Measurements from ENCODE around the gene ELFN1. TPM values are rescaled to one million over a fixed set of nuclear protein-coding genes. Genes with fewer than 3 reads are reported as not detected.

Gene ELFN1
- total and polyA plus RNA-seq, 10 of the 15 experiments (the other 5 are each of a cell fraction or from before 2014, with no cell fraction given), result 0.04 TPM; not detected in 9

GRCh38 chr7:1651031-1651446 lies 19.0 kb upstream of the ELFN1 start:
- ChIA-PET CTCF (no interaction called here), POLR2A (no interaction called here), SMC1A (ENCODE audit: uncharacterized antibody, unreplicated experiment) (no interaction called here), RAD21 (ENCODE audit: unreplicated experiment) (no interaction called here)
- WGBS (ENCODE audit: insufficient coverage, insufficient replicate concordance, low lambda C conversion rate, missing lambda C conversion rate), result 41% methylated on average over 13 of the region's 13 CpGs
- ATAC-seq (no peak), DNase-seq (ENCODE audit: low read depth, low spot score) (no peak), FAIRE-seq (no peak)
- Histone ChIP-seq H3K27me3 (replicated peaks in 1 of 2; ENCODE audit: control insufficient read depth in 2 of 2, insufficient read depth in 2 of 2, low read length in 1 of 2) (peaks cover 0 to 6% of the 10 kb centered on the region in 2 experiments; a peak in 1 of 4 replicates), H3K9ac (ENCODE audit: control insufficient read depth, insufficient read depth, low read length) (no peak overlapping the region), H3K4me3 (no peak overlapping the region), H3K79me2 (ENCODE audit: control insufficient read depth, insufficient read depth, low read length) (no peaks in the 10 kb centered on the region), H3K4me2 (ENCODE audit: control insufficient read depth, insufficient read depth) (no peak overlapping the region), H3K27ac (ENCODE audit: control insufficient read depth, insufficient read depth) (no peak overlapping the region), H3K9me3 (replicated peaks; ENCODE audit: control insufficient read depth, insufficient read depth, low read length) (no peaks in the 10 kb centered on the region), H2AFZ (ENCODE audit: control insufficient read depth, low read depth, low read length) (no peak overlapping the region), H4K20me1 (ENCODE audit: control insufficient read depth, insufficient read depth) (no peaks in the 10 kb centered on the region), H3K36me3 (ENCODE audit: control insufficient read depth in 2 of 2, insufficient read depth in 2 of 2, low read length in 1 of 2) (no peaks in the 10 kb centered on the region), H3K4me1 (ENCODE audit: control insufficient read depth, insufficient read depth, low read length) (no peaks in the 10 kb centered on the region)
- BruUV-seq (replicated peaks), result no TSS peak
- in situ Hi-C loops (cut with MboI), result no loop called here
- intact Hi-C loops (cut with micrococcal nuclease; ENCODE audit: unreplicated experiment), result no loop called here
- TF ChIP-seq STAT1 (conservative IDR thresholded peaks at IDR 0.05) (no peak), EP300 (IDR thresholded peaks at IDR 0.05; ENCODE audit: borderline replicate concordance in 1 of 2, control insufficient read depth in 1 of 2, low read depth in 2 of 2, low read length in 2 of 2) (no peak), EZH2 (IDR thresholded peaks at IDR 0.05; ENCODE audit: borderline replicate concordance, control insufficient read depth, low read depth, low read length) (no peak), SKIL (IDR thresholded peaks at IDR 0.05; ENCODE audit: low read depth, poor library complexity, severe bottlenecking) (no peak), SREBF1 (IDR thresholded peaks at IDR 0.05; ENCODE audit: low read length) (no peak), BCL11A (IDR thresholded peaks at IDR 0.05; ENCODE audit: low read depth, low read length) (no peak), NFXL1 (IDR thresholded peaks at IDR 0.05; ENCODE audit: borderline replicate concordance) (no peak), IRF3 (IDR thresholded peaks at IDR 0.05) (no peak)

All from GM12878 (cell line).